ENCODE data around the gene RETREG2. TPM values are rescaled to one million over a fixed set of nuclear protein-coding genes. Genes with fewer than 3 reads are reported as not detected.
A peak's percentile ranks its signal among the peaks of the same experiment; 100 is the strongest.

RETREG2 gene
- polyA plus RNA-seq, 1 donor from 2014 or later: 55.6 TPM

DNA sequence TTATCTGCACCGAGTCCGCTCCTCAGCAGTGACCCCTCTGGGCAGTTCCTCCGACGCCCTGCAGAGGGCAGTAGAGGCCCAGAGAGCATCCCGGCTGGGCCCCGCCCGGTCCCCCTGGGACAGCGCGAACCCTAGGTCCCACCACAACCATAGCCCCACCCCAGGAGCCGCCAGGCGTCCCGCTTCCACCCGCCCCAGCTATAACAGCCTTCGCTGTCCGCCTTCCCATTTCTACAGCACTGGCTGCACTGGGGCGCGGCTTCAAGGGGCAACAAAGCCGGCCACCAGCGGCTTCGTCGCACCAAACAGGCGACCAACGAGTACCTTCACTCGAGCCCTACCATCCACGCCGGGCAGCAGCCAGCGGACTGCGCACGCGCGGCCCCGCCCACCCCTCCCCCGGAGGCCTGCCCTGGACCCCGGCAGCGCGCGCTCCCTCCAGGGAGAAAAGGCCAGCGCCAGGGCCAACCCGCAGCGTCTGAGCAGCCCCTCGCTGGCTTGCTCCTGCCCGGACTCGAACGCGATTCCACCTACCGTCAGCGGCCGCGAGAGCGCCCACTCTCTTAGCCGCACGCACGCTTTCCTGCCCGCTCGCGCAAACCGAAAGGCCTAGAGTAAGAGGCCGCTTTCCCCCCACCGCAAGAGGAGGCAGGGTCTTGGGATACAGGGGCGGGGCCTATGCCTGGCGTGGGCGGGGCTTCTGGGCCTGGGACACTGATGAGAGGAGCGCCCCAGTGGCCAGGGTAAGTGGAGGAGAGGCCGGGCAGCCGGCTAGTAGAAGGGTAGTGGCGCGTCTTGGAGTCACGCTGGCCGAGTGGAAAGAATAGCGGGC, 17.7 kb upstream of the RETREG2 start, which contains the start of gene NHEJ1:
TSS of gene NHEJ1 (minus strand) at position 630 of the 832 bp plus-strand sequence. CDS start 2,453 bp downstream, outside the sequence.
- Mint-ChIP-seq H3K27ac (peak within 1 kb of the TSS; percentile 97 to 99 (median 97)), H3K36me3 (peaks cover 5% of the 10 kb centered on the region)

DNA sequence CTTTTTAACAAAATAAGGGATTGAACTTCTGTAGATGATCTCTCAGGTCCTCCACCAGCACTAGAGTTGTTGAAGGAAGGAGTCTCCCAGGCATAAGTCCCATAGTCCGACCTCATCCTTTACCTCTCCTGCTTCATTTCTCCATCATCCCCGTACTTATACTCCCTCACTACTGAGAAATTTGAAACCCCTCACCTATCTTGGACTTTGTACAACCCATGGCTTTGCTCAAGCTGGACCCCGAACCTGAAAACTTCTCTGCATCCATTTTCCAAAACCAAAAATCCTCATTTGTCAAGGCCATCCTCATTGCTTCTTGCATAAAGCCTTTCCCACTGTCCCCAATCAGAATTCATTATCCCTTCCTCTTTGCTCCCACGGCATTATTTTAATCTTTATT, 17.0 kb upstream of the RETREG2 start:
- peaks cover 11 to 22% (median 12%) of the 10 kb centered on the region in 3 donors for H3K4me1 Mint-ChIP-seq
- peak overlapping the region; percentile 93 to 98 (median 96) for H3K4me3 Mint-ChIP-seq
- peaks cover 5% of the 10 kb centered on the region for H3K36me3 Mint-ChIP-seq
- H3K9me3 Mint-ChIP-seq: no peaks in the 10 kb centered on the region
- H3K27ac Mint-ChIP-seq: peak overlapping the region; percentile 33 to 99 (median 97)
- H3K27me3 Mint-ChIP-seq: no peaks in the 10 kb centered on the region

More for the DNA sequence above, 17.7 kb upstream of the RETREG2 start, which contains the start of gene NHEJ1:
- Mint-ChIP-seq H3K9me3 (no peaks in the 10 kb centered on the region), H3K4me3 (peak within 1 kb of the TSS; percentile 93 to 98 (median 96)), H3K27me3 (no peaks in the 10 kb centered on the region), H3K4me1 (peaks cover 11 to 22% (median 12%) of the 10 kb centered on the region in 3 donors)

DNA sequence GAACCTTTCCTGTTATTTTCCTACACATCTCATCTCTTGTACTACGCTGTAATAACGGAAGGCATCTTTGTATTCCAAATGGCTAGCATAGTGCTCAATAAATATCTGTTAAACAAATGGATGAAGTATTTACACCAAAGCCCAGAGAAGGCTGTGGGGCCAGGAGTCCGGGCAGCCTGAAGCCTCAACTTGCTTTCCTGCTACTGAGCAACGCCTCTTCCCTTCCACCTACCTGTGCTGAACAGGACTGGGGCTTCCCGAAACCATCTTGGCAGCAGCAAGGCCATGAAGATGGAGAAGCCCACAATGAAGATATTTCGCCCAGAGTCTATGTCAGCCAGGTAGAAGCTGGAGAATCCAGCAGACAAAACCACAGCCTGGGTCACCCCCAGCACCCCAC, 14.9 kb upstream of the RETREG2 start:
- Mint-ChIP-seq H3K27ac (peak overlapping the region in 1 of 3 donors; percentile 33), H3K4me3 (peak overlapping the region in 1 of 4 donors; percentile 97)

DNA sequence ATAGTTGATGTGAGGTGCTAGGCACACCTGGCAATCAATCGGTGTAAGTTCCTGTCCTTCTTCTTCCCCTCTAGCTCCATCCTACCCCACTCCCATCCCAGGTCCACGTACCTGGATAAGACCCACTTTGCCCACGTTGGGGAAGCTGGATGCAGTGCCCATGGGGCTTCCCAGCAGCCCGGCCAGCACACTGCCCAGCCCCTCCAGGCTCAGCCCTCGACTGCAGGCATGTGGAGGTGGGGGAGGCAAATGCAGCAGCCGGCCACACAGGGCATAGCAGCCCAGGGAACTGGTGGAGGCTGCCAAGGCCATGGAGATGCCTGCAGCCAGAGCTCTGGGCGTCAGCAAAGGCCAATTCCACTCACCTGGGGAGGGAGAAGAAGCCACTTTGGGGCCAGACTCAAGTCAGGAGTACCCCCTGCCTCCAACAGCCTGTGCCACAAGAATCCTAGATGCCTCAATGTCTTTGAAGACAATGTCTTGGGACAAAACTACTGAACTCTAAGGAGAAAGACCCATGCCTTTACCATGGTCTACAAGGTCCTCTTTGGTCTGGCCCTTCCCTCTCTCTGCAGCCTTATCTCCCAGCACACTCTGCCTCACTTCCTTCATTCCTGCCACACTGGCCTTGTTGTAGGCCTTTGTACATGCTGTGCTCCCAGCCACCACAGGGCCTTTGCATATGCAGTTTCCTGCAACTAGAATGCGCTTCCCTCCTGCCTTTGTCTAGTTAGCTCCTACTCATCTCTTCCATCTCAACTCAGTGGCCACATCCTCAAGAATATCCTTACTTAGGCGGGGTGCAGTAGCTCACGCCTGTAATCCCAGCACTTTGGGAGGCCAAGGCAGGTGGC, 12.8 kb upstream of the RETREG2 start:
- Mint-ChIP-seq H3K4me3 (peak overlapping the region in 2 of 4 donors; percentile 39 to 48), H3K36me3 (peaks cover 4% of the 10 kb centered on the region), H3K9me3 (no peaks in the 10 kb centered on the region), H3K27ac (peak overlapping the region in 1 of 3 donors; percentile 14), H3K27me3 (no peaks in the 10 kb centered on the region), H3K4me1 (peaks cover 6 to 11% (median 10%) of the 10 kb centered on the region in 3 donors)

More for the DNA sequence above, 14.9 kb upstream of the RETREG2 start:
- peaks cover 3% of the 10 kb centered on the region for H3K36me3 Mint-ChIP-seq
- H3K9me3 Mint-ChIP-seq: no peaks in the 10 kb centered on the region
- H3K4me1 Mint-ChIP-seq: peaks cover 11 to 18% (median 12%) of the 10 kb centered on the region in 3 donors
- no peaks in the 10 kb centered on the region for H3K27me3 Mint-ChIP-seq

DNA sequence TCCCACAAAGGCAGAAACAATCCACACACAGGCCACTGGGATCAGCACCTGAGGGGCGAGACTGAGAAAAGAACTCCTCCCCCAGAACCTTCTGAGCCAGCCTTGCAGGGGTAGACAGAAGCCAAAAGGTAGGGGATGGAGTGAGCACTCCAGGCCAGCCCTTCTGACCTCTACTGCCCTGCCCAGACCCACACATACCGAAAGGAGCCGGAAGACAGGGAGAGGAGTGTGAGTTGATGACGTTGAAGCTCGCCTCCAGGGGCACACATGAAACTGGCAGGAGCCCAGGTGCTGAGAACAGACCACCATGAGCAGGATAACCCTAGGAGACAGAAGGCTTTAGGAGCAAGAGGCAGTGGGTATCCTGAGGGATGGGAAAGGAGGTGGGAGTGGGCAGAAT, 10.1 kb upstream of the RETREG2 start:
- Mint-ChIP-seq H3K36me3 (peaks cover 4% of the 10 kb centered on the region), H3K27ac (no peak overlapping the region), H3K27me3 (no peaks in the 10 kb centered on the region)

DNA sequence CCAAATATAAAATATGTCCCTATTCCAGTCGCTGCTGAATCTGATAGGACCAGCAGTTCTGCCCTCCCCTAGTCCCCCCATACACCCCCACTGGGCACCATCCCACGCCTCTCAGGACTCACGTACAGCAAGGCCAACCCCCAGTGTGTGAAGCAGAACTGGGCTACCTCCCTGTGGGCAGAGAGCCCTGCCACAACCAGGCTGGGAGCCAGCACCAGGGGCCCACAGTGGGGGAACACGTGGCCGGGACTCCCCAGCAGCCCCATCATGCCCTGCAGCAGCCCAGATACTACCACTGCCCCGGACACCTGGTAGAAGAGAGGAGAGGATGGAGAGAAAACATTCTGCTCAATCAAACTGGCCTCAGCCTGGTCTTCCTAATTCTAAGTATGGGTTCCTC, 9.5 kb upstream of the RETREG2 start:
- Mint-ChIP-seq H3K4me1 (peaks cover 4 to 13% (median 5%) of the 10 kb centered on the region in 3 donors), H3K4me3 (no peak overlapping the region), H3K36me3 (peaks cover 4% of the 10 kb centered on the region), H3K27ac (no peak overlapping the region), H3K27me3 (no peaks in the 10 kb centered on the region), H3K9me3 (no peaks in the 10 kb centered on the region)

More for the DNA sequence above, 10.1 kb upstream of the RETREG2 start:
- peaks cover 3 to 13% (median 6%) of the 10 kb centered on the region in 3 donors for H3K4me1 Mint-ChIP-seq
- H3K4me3 Mint-ChIP-seq: peak overlapping the region in 1 of 4 donors; percentile 32
- no peaks in the 10 kb centered on the region for H3K9me3 Mint-ChIP-seq

DNA sequence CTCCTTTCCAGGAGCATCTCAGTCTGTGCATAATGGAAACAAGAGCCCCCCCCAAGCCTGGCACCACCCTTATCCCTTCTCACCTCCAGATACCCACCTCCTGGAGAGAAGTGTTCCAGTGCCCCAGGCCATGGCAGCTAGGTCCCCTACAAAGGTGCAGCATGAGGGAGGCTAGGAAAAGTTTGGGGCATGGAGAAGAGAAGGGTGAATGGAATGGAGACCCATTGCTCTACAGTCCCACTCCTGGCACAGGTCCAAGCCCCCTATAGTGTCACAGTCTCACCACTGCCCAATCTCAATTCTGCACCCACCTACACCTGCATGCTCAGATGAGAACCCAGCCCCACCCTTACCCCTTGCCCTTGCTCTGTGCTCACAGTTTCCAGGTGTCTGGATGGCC, 9.1 kb upstream of the RETREG2 start:
- Mint-ChIP-seq H3K9me3 (no peaks in the 10 kb centered on the region), H3K4me3 (no peak overlapping the region), H3K27ac (no peak overlapping the region), H3K27me3 (no peaks in the 10 kb centered on the region), H3K36me3 (peaks cover 4% of the 10 kb centered on the region), H3K4me1 (peaks cover 6 to 15% (median 6%) of the 10 kb centered on the region in 3 donors)

DNA sequence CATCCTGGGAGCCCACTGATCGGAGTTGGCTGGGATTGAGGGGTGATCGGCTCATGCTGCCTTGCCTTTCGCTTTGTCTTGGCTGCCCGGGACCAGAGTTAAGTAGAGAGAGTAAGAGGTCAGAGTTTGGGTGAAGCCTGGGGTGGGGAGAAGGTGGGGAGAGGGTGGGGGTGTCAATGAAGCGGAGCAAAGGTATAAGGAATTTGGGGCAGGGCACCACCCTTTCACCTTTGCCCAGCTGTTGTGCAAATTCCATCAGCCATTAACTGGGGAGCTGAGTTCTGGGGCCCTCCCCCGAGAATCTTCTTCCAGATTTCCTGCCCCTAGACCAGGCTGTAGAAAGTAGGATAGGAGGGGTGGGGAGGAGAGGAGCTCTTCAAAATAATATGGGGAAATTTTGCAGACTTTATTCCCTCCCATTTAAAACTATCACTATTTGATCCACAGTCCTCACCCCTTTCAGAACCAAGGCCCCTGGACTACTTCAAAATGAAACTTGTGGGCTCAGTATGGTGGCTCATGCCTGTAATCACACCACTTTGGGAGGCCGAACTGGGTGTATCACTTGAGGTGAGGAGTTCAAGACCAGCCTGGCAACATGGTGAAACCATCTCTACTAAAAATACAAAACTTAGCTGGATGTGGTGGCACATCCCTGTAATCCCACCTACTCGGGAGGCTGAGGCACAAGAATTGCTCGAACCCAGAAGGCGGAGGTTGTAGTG, 8.0 kb upstream of the RETREG2 start, which contains the start of gene SLC23A3:
TSS of gene SLC23A3 (minus strand) at position 100 of the 725 bp plus-strand sequence. CDS start at position 55, 45 bp downstream.
- no peaks in the 10 kb centered on the region for H3K27me3 Mint-ChIP-seq
- H3K36me3 Mint-ChIP-seq: peaks cover 4% of the 10 kb centered on the region
- H3K9me3 Mint-ChIP-seq: no peaks in the 10 kb centered on the region
- H3K4me1 Mint-ChIP-seq: peaks cover 7 to 24% (median 14%) of the 10 kb centered on the region in 3 donors
- H3K4me3 Mint-ChIP-seq: peak within 1 kb of the TSS in 1 of 4 donors; percentile 77
- peak within 1 kb of the TSS in 2 of 3 donors; percentile 46 to 85 for H3K27ac Mint-ChIP-seq

DNA sequence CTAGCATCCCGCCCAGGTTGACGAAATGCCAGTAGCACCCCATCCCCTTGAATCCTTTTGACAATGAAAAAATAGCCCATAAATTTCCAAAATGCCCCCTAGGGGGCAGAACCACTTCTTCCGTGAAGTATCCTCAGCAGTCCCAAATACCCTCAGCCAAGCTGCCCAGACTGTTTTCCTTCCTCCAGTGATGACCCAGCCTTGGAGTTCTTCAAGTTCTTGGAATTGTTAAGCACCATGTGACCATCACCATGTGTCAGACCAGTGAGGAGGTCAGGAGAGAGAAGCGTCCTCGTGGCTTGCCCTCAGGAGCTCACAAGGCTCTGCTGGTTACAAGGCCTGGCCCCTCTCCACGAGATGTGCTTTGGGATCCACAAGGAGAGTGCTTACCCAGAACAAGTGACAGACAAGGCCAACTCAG, 6.8 kb upstream of the RETREG2 start:
- H3K4me3 Mint-ChIP-seq: peak overlapping the region in 1 of 4 donors; percentile 77
- no peaks in the 10 kb centered on the region for H3K9me3 Mint-ChIP-seq
- H3K27me3 Mint-ChIP-seq: no peaks in the 10 kb centered on the region
- H3K4me1 Mint-ChIP-seq: peaks cover 10 to 30% (median 21%) of the 10 kb centered on the region in 3 donors
- peaks cover 4% of the 10 kb centered on the region for H3K36me3 Mint-ChIP-seq
- H3K27ac Mint-ChIP-seq: peak overlapping the region; percentile 41 to 85 (median 80)

DNA sequence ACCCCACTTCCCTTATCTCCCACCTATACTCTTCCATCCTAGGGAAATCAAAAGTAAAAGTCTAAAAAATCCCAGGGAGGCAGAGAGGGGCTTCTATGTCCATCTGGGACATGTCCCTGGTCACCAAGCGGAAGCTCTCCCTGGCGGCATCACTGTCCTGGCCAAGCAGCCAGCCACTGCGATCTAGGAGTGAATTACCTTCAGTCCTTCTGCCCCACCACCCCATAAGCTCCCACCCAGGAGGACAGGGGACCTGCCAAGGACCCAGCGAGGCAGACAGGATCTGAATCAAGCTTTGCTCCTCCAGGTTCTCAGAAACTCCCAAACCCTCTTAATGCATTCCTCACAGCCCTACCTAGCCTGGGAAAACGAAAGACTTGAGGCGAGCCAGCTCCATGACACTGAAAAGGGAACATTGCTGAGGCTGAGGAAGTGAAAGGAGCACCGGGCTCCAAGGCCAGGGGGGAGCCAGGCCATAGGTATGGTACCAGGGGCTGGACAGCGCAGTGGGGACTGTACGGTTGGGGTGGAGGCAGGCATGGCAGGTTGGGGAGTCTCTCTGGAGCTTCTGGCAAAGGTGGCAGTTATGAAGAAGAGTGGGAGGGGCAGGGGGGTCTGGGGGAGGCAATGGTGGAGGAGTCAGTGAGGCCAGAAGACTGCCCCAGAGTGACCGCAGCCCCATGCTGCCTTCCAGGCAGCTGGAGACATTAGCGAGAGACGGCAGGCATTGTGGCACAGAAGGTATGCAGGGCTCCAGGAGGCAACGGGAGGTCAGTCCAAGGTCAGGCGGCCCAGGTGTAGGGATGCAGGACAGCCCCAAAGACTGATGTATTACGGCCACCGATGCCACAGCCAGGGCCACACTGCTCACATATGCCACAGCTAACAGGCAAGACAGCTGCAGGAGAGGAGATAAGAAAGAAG, 5.6 kb upstream of the RETREG2 start:
- H3K4me3 Mint-ChIP-seq: peak overlapping the region in 2 of 4 donors; percentile 39 to 77
- no peaks in the 10 kb centered on the region for H3K9me3 Mint-ChIP-seq
- no peaks in the 10 kb centered on the region for H3K27me3 Mint-ChIP-seq
- H3K4me1 Mint-ChIP-seq: peaks cover 10 to 30% (median 21%) of the 10 kb centered on the region in 3 donors
- H3K27ac Mint-ChIP-seq: peak overlapping the region in 1 of 3 donors; percentile 46
- peaks cover 1% of the 10 kb centered on the region for H3K36me3 Mint-ChIP-seq

DNA sequence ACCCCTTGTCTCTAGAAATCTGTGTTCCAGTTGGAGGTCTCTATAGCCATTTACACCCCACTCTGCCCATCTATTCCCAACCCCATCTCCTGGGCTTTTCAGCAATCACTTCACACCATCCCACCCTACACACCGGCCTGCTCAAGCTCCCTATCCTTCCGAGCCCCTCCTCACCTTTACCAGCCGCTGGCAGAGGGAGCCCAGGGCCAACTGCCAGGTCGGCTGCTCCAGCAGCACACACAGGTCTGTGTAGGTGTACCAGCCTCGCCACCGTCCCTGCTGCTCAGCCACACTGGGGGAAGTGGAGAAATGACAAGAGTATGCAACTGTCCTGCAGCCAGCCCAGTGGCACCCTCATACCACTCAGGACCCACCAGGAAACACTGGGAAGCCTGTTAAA, 4.9 kb upstream of the RETREG2 start:
- Mint-ChIP-seq H3K4me1 (peaks cover 10 to 30% (median 21%) of the 10 kb centered on the region in 3 donors), H3K4me3 (peak overlapping the region in 2 of 4 donors; percentile 45 to 76), H3K9me3 (no peaks in the 10 kb centered on the region), H3K27me3 (no peaks in the 10 kb centered on the region), H3K36me3 (peaks cover 1% of the 10 kb centered on the region), H3K27ac (peak overlapping the region in 1 of 3 donors; percentile 46)

DNA sequence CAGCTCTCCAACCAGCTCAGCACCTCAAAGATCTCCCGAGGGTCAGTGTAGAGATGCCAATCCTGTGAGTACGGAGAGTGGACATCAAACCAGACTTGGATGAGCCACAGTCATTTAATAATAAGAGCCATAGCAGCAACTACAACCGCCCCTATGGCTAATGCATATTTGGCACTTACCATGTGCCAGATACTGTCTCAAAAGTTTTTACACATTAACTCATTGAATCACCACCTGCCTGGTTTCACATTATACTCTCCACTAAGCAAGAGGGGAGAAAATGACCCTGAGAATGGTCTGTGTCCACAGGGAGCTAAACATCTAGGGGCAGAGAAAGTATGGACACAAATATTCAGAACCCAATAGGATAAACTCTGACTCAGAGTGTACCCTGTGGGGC, 3.9 kb upstream of the RETREG2 start:
- Mint-ChIP-seq H3K4me1 (peaks cover 16 to 36% (median 26%) of the 10 kb centered on the region in 3 donors), H3K4me3 (peak overlapping the region in 2 of 4 donors; percentile 47 to 70), H3K27ac (peak overlapping the region; percentile 46 to 92 (median 69)), H3K9me3 (no peaks in the 10 kb centered on the region), H3K36me3 (peaks cover 1% of the 10 kb centered on the region), H3K27me3 (no peaks in the 10 kb centered on the region)

DNA sequence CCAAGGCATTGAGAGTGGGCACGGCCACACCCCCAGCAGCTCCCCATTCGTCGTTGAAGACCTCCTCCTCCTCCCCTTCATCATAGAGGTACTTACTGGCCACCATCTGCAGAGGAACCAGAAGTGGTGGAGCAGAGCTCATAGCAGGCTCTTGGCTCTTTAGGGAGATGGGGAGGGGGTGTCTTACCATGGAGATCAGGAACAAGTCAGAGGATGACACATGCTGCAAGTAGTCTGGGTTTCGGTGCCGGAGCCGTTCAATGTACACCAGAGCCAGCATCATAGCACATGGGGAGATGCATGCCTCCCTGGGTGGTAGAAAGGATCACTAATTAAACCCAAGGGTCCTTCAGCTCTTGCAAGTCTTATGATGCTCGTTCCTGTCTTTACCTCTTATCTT, 3.3 kb upstream of the RETREG2 start:
- peak overlapping the region in 1 of 4 donors; percentile 70 for H3K4me3 Mint-ChIP-seq
- H3K27ac Mint-ChIP-seq: peak overlapping the region; percentile 46 to 92 (median 69)
- H3K36me3 Mint-ChIP-seq: no peaks in the 10 kb centered on the region
- H3K27me3 Mint-ChIP-seq: no peaks in the 10 kb centered on the region
- H3K4me1 Mint-ChIP-seq: peaks cover 17 to 39% (median 31%) of the 10 kb centered on the region in 3 donors
- H3K9me3 Mint-ChIP-seq: no peaks in the 10 kb centered on the region

Measured in IgD-negative memory B cell (primary cell).